Activated T-cell treated with anti-CD3 and anti-CD28 coated beads, Interleukin-2, amount 50 U/mL, for 1 hour (primary cell): Measurements from ENCODE around the gene FSD1.

Experiments
- DNase-seq: peaks from one replicate; pipeline ENCODE4 v3.0.0-alpha.2; 2020

The FSD1 gene

DNA sequence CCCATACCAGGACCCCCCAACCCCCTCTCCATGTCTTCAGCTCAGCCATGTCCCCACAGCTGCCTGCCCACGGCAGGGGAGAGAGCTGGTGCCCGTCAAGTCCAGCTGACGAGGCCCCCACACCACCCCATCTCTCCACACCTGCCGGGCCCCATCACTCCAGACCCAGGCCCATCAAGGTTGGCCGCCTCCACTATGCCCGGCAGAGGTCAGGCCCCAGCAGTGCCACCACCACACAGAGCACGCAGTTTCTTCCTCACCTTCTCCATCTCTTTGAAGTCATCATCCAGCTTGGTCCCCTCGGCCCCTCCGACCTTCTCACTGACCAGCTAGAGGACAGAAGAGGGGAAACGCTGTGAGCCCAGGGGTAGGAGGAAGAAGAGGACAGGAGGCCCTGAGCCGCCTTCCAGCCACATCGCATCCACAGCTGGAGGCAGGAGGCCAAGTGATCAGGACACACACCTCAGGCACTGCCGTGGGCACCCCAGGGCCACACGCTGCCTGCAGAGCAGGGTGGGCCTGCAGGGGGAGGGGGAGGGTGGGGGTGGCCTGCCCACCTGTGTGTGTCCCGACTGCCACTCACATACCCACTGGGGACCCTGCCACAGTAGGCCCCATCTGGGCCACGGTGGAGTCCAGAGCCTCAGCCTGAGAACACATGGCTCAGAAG is 62.4 kb downstream of the FSD1 start:
- no peak for DNase-seq

DNA sequence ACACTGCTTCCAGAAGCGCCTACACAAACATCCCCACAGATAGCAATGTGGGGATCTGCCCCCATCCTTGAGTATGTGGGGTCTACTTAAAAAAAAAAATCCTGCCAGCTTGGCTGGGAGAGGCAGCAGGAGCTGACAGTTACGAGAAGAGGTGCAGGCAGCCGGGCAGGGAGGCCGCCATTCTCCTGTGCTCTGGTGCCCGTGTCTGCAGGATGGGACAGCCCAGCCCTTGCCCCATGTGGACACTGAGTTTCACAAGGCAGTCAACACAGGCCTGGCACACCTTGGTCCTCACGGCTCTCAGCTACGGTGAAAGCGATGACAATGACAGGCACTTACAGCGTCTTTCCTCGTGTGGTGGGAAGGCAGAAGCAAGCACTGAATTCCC is 62.9 kb downstream of the FSD1 start:
- no peak for DNase-seq

DNA sequence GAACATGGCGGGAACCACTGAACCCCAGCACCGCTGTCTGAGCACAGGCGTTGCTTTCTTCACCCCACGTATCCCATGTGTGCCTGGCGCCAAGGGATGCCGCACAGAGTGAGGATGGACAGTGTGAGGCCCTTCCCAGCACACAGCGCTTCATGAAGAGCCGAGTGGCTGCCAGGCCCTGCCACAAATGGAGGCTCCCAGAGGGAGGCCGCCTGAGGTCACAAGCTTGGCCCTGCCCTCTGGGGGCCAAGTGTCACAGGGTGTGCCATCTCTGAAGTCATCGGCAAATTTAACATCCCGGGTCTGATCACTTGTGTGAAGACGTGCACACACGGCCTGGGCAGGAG is 63.4 kb downstream of the FSD1 start:
- DNase-seq: no peak

DNA sequence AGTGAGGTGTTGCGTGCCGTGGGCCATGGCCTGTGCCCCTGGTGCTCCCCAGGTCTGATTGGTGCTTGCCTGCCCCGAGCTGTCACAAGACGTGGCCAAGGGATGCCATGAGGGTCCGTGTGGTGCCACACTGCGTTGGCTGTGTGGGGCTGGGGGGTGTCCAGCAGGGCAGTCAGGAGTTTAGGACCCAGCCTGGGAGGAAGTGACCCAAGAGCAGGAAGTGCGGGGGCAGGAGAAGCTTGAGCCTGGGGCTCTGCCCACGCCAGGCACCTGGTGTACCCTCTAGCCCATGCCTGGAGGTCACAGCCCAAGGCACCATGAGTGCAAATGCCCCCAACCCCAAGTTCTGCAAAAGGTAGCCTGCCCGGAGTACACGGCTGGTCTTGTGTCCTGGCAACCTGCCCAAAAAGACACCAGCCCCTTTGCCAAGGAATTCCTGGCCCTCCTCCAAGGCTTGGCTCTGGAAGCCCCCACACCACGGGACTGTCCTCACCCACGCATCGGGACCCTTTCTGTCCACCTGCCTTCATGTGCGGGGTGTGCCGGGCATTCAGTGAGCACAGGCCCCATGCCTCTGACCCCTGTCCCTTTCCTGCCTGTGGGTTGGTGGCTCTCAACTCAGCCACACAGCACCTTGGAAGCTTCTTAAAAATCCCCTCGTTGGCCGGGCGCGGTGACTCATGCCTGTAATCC is 63.9 kb downstream of the FSD1 start:
- no peak for DNase-seq

DNA sequence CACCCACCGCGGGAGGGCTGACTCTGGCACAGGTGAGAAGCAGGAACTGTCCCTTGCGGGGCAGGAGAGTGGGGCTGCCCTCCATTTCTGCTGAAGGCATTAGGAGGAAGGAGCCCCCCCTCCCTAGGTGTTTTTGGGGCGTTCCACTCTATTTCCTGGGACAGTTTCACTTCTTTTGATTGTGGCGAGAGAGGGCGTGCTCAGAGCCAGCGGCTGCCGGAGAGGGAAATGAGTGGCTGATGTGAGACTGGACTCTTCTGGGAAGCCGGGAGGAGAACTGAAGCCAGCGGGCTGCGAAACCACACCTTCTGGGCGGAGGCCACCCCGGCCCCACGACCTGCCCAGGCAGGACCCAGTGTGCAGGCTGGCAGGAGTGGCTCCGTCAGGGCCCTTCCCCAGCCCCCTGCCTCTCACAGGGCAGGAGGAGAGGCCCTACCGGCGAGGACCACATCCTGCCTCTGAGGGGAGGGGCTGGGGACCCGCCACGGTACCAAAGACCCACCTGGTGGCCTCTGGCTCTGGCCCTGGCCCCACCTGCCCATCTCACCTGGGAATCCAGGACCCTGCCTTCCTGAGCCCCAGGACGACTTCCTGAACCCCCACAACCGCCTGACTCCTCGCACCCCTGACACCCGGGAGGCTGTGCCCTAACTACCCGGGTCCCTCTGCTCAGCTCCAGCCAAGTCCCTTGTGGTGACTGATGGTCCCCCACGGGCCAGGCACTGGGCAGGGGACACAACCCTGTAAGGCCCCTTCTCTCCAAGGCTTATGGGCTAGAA is 64.9 kb downstream of the FSD1 start:
- DNase-seq: peak; percentile 61

DNA sequence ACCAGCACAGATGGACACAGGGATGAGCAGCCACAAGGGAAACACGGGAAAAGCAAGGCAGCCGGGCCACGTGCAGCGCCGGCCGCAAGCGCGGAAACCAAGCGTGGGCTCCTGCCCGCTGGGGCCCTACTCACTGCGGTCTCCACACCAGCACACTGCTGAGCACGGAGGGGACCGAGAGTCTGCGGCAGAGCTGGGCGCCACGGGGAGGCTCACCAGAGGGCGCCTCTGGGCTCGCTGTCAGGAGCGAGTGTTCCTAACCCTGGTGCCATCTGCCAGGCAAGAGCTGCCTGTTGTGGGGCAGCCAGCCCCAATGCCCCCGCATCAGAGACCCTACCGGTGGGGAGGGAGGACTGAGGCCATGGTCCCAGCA is 65.5 kb downstream of the FSD1 start:
- peak; percentile 80 for DNase-seq

DNA sequence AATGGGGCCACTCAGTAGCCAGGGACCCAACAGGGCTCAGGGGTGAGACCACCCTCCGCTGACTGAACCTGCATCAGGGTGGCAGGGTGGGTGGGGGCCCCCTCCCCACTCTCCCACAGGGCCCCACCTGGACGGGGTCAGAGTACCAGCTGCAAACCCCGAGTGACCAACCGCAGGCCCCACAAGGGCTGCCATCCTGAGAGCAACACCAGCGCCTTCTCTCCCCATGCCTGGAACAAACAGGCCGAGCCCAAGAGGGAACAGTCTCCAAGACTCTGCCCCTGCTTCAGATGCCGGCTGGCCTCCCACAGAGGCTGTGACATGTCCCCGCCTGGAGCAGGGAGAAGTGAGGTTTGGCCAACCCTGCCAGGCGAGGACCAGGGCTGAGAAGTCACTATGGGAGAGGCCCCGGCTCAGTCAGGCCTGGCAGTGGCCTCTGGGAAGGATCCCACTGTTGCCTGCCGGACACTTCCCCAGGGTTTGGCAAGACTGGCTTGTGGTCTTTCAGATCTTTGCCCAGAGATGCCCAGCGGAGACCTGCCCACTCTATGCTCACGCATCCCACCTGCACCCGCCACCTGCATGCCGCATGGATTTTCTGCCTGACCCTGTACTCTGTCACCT is 66.1 kb downstream of the FSD1 start:
- DNase-seq: no peak

DNA sequence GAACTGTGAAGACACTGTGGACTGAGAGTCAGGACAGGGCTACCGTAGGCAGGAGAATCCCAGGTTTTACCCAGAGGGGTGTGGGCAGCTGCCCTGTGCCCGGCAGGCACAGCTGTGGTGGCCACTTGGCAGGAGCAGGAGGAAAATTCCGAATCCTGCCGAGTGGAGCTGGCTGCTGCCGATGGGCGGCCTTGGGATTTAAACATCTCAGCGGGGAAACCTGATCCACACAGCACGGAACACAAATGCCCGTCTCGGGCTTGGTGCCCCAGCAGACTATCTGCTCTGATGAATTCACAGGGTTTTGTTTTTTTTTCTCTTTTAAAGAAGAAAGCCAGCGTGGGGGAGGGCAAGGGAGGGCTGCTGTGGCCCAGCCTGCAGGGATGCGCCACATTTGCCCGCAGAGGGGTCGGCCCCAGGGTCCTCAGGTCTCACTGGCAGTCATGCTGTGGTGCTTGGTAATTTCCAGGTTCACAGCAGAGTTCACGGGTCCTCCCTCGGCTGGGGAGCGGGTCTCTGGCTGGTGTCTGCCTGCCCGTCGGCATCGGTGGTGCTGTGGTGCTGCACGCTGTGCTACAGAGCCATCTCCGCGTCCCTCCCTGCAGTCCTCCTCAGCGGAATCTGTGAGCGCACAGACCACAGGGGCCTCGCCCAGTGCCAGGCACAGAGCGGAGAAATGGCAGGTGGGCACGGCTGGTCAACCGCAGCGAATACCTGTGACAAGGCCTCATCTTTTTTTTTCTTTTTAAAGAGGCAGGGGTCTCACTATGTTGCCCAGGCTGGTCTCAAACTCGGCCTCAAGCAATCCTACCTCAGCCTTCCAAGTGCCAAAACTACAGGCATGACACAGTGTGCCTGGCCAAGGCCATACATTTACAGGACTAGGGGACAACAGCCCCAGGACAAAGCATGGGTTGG is 67.1 kb downstream of the FSD1 start:
- DNase-seq: no peak

DNA sequence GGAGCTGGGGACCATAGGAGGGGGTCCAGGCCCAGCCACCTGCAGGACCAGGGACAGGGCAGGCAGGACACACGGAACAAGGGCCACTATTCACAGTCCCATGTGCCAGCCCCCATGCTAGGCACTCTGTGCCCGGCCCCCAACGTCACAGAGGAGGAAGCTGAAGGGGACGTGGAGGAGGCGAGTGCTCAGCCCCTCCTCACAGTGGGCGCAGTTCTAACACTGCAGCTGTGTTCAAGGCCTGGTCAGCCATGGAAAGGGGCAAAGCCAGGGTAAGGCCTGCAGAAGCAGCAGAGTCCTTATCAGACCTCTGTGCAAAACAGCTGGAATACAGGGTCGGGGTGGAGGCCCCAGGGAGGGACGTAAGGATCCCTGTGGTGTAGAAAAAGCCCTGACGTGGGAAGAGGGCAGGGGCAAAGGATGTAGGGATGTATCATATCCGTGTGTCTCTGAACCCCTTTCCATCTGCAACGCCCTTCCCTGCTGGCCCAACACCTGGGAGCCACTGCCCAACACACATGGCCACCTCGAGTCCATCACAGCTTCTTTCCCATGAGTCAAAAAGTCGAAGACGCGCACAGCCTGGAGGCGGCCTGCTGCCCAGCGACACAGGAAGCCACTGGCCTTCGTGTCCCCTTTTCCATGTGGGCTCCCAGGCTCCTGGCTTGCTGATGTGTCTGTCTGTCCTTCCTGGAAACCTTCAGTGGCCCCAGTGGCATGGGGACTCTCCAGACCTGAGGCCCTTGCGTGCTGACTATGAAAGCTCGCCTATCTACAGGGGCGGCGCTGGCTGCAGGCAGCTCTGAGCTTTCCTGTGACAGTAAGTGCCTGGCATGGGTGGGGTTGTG is 68.0 kb downstream of the FSD1 start:
- DNase-seq: no peak

DNA sequence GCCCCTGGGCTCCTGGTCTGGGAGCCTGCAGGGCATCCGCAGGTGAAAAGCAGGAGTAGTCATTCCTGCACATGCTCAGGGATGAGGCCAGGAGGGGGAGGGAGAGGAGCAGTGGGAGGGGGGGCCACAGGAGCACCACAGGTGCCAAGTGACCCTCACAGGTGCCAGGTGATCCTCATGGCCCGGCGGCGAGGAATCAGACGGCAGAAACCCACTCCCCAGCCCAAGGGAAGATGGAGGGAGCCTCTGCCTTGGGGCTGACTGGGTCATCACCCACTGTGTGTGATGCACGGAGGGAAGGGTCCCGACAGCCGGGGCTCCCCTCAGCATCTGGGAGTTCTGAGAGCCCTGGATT is 68.6 kb downstream of the FSD1 start:
- DNase-seq: no peak
